IgD-negative memory B cell (primary cell): ENCODE measurements around the gene GTF2A1L. TPM values are rescaled to one million over a fixed set of nuclear protein-coding genes. Genes with fewer than 3 reads are reported as not detected.

Experiments
- H3K27ac Mint-ChIP-seq, 3 donors: one replicate each; pipeline ENCODE4 v1.8.0; 2020 to 2022; ENCODE audit warnings: mild to moderate bottlenecking in 3 of 3, mixed read lengths in 3 of 3, moderate library complexity in 1 of 3
- H3K27me3 Mint-ChIP-seq: one replicate; pipeline ENCODE4 v1.8.0; 2021; ENCODE audit warnings: mixed read lengths
- H3K36me3 Mint-ChIP-seq: one replicate; pipeline ENCODE4 v1.8.0; 2020; ENCODE audit warnings: mild to moderate bottlenecking, mixed read lengths
- H3K4me1 Mint-ChIP-seq, 3 donors: one replicate each; pipeline ENCODE4 v1.8.0; 2020 to 2022; ENCODE audit warnings: mixed read lengths in 3 of 3, mild to moderate bottlenecking in 1 of 3
- H3K4me3 Mint-ChIP-seq, 4 donors: one replicate each; pipeline ENCODE4 v1.8.0; 2020 to 2022; ENCODE audit warnings: mild to moderate bottlenecking in 4 of 4, mixed read lengths in 4 of 4, moderate library complexity in 3 of 4
- H3K9me3 Mint-ChIP-seq, 3 donors: one replicate each; pipeline ENCODE4 v1.8.0; 2020 to 2021; ENCODE audit warnings: mixed read lengths in 3 of 3, mild to moderate bottlenecking in 1 of 3
- polyA plus RNA-seq: library from polyadenylated mRNA; unstranded; fragments of 300-500 nt; fragmentation: Illumina TruSeq; gene quantifications from one replicate; pipeline ENCODE4 v1.2.3, GENCODE V29; 2021

Gene GTF2A1L
- polyA plus RNA-seq, 1 donor from 2014 or later, result not detected

GRCh38 chr2:48725696-48726494, 108.2 kb downstream of the GTF2A1L start:
- H3K4me1 Mint-ChIP-seq, result peaks cover 0 to 2% (median 0%) of the 10 kb centered on the region in 3 donors
- no peak overlapping the region for H3K4me3 Mint-ChIP-seq
- no peaks in the 10 kb centered on the region for H3K36me3 Mint-ChIP-seq
- H3K27me3 Mint-ChIP-seq, result peaks cover 4% of the 10 kb centered on the region
- H3K27ac Mint-ChIP-seq, result no peak overlapping the region
- H3K9me3 Mint-ChIP-seq, result no peaks in the 10 kb centered on the region

DNA sequence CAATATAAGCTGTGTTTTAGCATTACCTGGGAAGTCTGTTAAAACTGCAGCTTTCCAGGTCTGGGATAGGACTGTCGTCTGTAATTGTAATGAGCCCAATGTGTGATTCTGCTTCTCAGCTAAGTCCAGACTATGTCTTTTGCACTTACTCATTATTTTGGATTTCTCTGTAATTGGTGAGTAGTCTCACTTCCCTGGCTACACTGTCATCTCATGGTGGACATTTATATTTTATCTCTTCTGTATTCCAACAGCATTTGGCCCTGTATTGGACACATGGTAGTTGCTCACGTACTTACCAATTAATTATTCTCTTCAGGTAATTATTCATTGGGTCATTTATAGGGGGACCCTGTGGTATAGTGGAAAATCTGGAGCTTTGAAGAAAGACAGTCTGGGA, 109.9 kb downstream of the GTF2A1L start:
- H3K27me3 Mint-ChIP-seq, result no peaks in the 10 kb centered on the region
- no peaks in the 10 kb centered on the region for H3K36me3 Mint-ChIP-seq
- H3K27ac Mint-ChIP-seq, result no peak overlapping the region
- no peak overlapping the region for H3K4me3 Mint-ChIP-seq
- H3K9me3 Mint-ChIP-seq, result peaks cover 0 to 2% (median 0%) of the 10 kb centered on the region in 3 donors
- peaks cover 0 to 2% (median 0%) of the 10 kb centered on the region in 3 donors for H3K4me1 Mint-ChIP-seq

DNA sequence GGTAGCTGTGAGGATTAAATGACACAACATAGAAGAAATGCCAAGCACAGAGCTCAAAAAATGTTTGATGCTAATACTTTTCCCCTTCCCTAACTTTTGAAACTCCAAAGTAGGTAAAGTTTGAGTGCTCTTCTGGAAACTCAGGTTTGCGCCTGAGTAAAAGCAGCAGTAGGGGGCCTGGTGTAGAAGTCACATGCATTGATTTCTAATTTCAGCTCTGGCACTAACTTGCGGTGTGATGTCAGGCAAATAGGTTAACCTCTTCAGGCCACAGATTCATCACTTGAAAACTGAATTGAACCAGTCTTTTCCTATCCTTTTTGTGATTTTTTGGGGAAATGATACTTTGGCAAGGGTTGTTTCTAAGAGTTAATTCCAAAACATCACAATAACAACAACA, 110.6 kb downstream of the GTF2A1L start:
- Mint-ChIP-seq H3K4me3 (no peak overlapping the region), H3K27ac (no peak overlapping the region), H3K4me1 (no peaks in the 10 kb centered on the region), H3K27me3 (no peaks in the 10 kb centered on the region), H3K9me3 (peaks cover 0 to 2% (median 0%) of the 10 kb centered on the region in 3 donors), H3K36me3 (no peaks in the 10 kb centered on the region)

DNA sequence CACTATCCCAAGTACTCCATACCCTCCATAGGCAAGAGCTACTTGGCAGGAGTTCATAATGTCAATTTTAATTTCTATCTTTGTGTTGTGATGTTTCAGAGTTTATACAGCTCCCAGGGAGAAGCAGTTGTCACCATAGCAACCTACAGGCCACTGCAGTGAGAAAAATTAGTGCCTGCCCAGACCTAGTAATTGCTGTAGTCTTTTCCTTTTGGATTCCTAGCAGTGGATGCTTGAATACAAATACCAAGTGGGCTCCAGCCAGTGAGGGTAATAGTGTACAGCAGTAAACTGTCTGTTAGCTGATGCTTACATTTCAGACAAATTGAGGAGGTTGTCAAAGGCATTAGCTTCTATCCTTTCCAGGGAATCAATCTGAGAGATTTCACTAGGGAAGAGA, 111.2 kb downstream of the GTF2A1L start:
- Mint-ChIP-seq H3K9me3 (peaks cover 0 to 2% (median 0%) of the 10 kb centered on the region in 3 donors), H3K36me3 (no peaks in the 10 kb centered on the region), H3K27ac (no peak overlapping the region), H3K4me3 (no peak overlapping the region), H3K27me3 (peaks cover 1% of the 10 kb centered on the region), H3K4me1 (no peaks in the 10 kb centered on the region)

Other genes with a start within 250 kb of the GTF2A1L start
- 17.8 TPM for gene PPP1R21, start 177.1 kb upstream of the GTF2A1L start, polyA plus RNA-seq
- gene STON1, start 87.7 kb upstream of the GTF2A1L start, polyA plus RNA-seq, result 0.06 TPM
- gene LHCGR, start 137.9 kb downstream of the GTF2A1L start, polyA plus RNA-seq, result not detected